ENCODE data around the gene ZCWPW1. TPM values are rescaled to one million over a fixed set of nuclear protein-coding genes. Genes with fewer than 3 reads are reported as not detected.
"Not testable (repeated sequence)": the region's sequence is repeated elsewhere in the genome, so short reads cannot be mapped to it uniquely, and the experiment has no call there.

ZCWPW1 gene
- polyA plus RNA-seq, 1 of the 3 experiments (the other 2 are of a cell fraction): 4.1 TPM

GRCh38 chr7:100374601-100375000 is 53.9 kb downstream of the ZCWPW1 start (continued):
- TF ChIP-seq GABPA (IDR thresholded peaks at IDR 0.05; ENCODE audit: low read depth): no peak
- no peak for TF ChIP-seq YY1 (IDR thresholded peaks at IDR 0.05; ENCODE audit: low read depth)
- no peak for TF ChIP-seq MAX (IDR thresholded peaks at IDR 0.05; ENCODE audit: low read depth)
- no peak for TF ChIP-seq TCF12 (IDR thresholded peaks at IDR 0.05)
- no peak for TF ChIP-seq PBX3 (IDR thresholded peaks at IDR 0.05)

GRCh38 chr7:100373870-100374598 is 54.5 kb downstream of the ZCWPW1 start:
- POLR2A ChIA-PET; H3K36me3 ChIP-seq (replicated peaks in 1 of 2; ENCODE audit: control insufficient read depth in 1 of 2, insufficient read depth in 2 of 2, low read length in 1 of 2); H4K20me1 ChIP-seq (ENCODE audit: insufficient read depth); H3K9me2 ChIP-seq; DNase-seq; H3K9me3 ChIP-seq; H3K79me2 ChIP-seq (ENCODE audit: insufficient read depth); H3K4me3 ChIP-seq (ENCODE audit: low read depth in 2 of 2, low read length in 1 of 2); H3K4me1 ChIP-seq (ENCODE audit: control insufficient read depth in 1 of 2, insufficient read depth in 2 of 2, low read depth in 1 of 2, low read length in 1 of 2); H2AFZ ChIP-seq (ENCODE audit: low read depth); H3K4me2 ChIP-seq; H3K27me3 ChIP-seq (ENCODE audit: insufficient read depth); H3K27ac ChIP-seq (ENCODE audit: low read depth in 2 of 2, low read length in 1 of 2); H3F3A ChIP-seq (replicated peaks; ENCODE audit: insufficient read depth); H3K9ac ChIP-seq: not testable (repeated sequence)
- CTCF ChIA-PET: interaction anchor here (1.6 to 12.0 kb wide), 2 partner anchors 9 to 34 kb away, joined by 4 to 68 read pairs; no protein-coding TSS in a partner anchor
- 88% methylated on average over 14 of the region's 15 CpGs for WGBS (ENCODE audit: low lambda C conversion rate)

GRCh38 chr7:100373261-100373831 is 55.2 kb downstream of the ZCWPW1 start, which contains the start of gene PILRA:
PILRA (plus strand) TSS chr7:100373487; CDS start chr7:100373657, 170 bp downstream.
- Histone ChIP-seq H3K36me3 (replicated peaks in 1 of 2; ENCODE audit: control insufficient read depth in 1 of 2, insufficient read depth in 2 of 2, low read length in 1 of 2) (peaks cover 0 to 3% of the 10 kb centered on the region in 2 experiments), H3K4me1 (ENCODE audit: control insufficient read depth in 1 of 2, insufficient read depth in 2 of 2, low read depth in 1 of 2, low read length in 1 of 2) (peaks cover 5 to 7% of the 10 kb centered on the region in 2 experiments; a peak in 1 of 4 replicates), H3K9me3 (no peaks in the 10 kb centered on the region), H3F3A (replicated peaks; ENCODE audit: insufficient read depth) (no peaks in the 10 kb centered on the region), H3K79me2 (ENCODE audit: insufficient read depth) (no peaks in the 10 kb centered on the region), H2AFZ (ENCODE audit: low read depth) (no peak within 1 kb of the TSS; the same call in 1 of the 2 replicates), H3K27ac (ENCODE audit: low read depth in 2 of 2, low read length in 1 of 2) (no peak within 1 kb of the TSS), H3K4me3 (ENCODE audit: low read depth in 2 of 2, low read length in 1 of 2) (no peak within 1 kb of the TSS), H3K4me2 (no peak within 1 kb of the TSS), H4K20me1 (ENCODE audit: insufficient read depth) (no peaks in the 10 kb centered on the region), H3K27me3 (ENCODE audit: insufficient read depth) (no peaks in the 10 kb centered on the region), H3K9me2 (no peaks in the 10 kb centered on the region), H3K9ac (no peak within 1 kb of the TSS)
- ChIA-PET POLR2A (no interaction called here), CTCF (interaction anchor here (4.8 to 12.0 kb wide), 2 partner anchors 34 kb away, joined by 24 to 68 read pairs; no protein-coding TSS in a partner anchor)
- DNase-seq: no peak
- WGBS (ENCODE audit: low lambda C conversion rate): 75% methylated on average over 8 of the region's 12 CpGs
- no peak for TF ChIP-seq CHD2 (IDR thresholded peaks at IDR 0.05; ENCODE audit: low read length, partially characterized antibody)
- TF ChIP-seq MXI1 (IDR thresholded peaks at IDR 0.05; ENCODE audit: low read depth, low read length): no peak
- no peak for TF ChIP-seq USF2 (IDR thresholded peaks at IDR 0.05; ENCODE audit: borderline replicate concordance, low read depth, low read length)
- TF ChIP-seq TAF1 (IDR thresholded peaks at IDR 0.05; ENCODE audit: borderline replicate concordance, low read depth, low read length): no peak
- TF ChIP-seq ELF1 (IDR thresholded peaks at IDR 0.05): no peak
- no peak for TF ChIP-seq TEAD4 (IDR thresholded peaks at IDR 0.05; ENCODE audit: borderline replicate concordance, insufficient read depth)
- no peak for TF ChIP-seq EP300 (IDR thresholded peaks at IDR 0.05; ENCODE audit: borderline replicate concordance in 1 of 2, low read depth in 1 of 2, low read length in 1 of 2)
- no peak for TF ChIP-seq REST (IDR thresholded peaks at IDR 0.05; ENCODE audit: low read depth, low read length)
- TF ChIP-seq GABPA (IDR thresholded peaks at IDR 0.05; ENCODE audit: low read depth): no peak
- no peak for TF ChIP-seq RCOR1 (IDR thresholded peaks at IDR 0.05; ENCODE audit: low read length)
- TF ChIP-seq GATA2 (CRISPR knock-in tag; IDR thresholded peaks at IDR 0.05): no peak
- TF ChIP-seq FOSL2 (IDR thresholded peaks at IDR 0.05; ENCODE audit: borderline replicate concordance, low read depth): no peak
- no peak for TF ChIP-seq NRF1 (IDR thresholded peaks at IDR 0.05; ENCODE audit: low read depth, low read length)

All from SK-N-SH (cell line).